H1 (cell line): ENCODE data around the gene HSD17B3. TPM values are rescaled to one million over a fixed set of nuclear protein-coding genes. Genes with fewer than 3 reads are reported as not detected.
A peak's percentile ranks its signal among the peaks of the same experiment; 100 is the strongest.

Experiments
- CTCF ChIA-PET: fragments of 300-600 bp; sonication (Branson Sonifier 250); formaldehyde crosslinking; loops from one replicate; lab custom pipeline; 2021; ENCODE audit not compliant: partially characterized antibody; lab: Charles Lee
- POLR2A ChIA-PET: fragments of 300-600 bp; sonication (Branson Sonifier 250); formaldehyde crosslinking; loops from one replicate; lab custom pipeline; 2021; ENCODE audit warnings: inconsistent platforms; ENCODE audit not compliant: partially characterized antibody; lab: Charles Lee
- DNase-seq, 2 experiments: peaks; one replicate each; pipeline versions ENCODE4 v3.0.0 to v3.0.0-alpha.2; 2010 to 2022; ENCODE audit warnings: low spot score in 2 of 2, low read depth in 1 of 2, mixed read lengths in 1 of 2
- FAIRE-seq: peaks from 2 replicates; lab custom pipeline; 2011; peaks lifted over from hg19 to GRCh38; lab: Jason Lieb, UNC
- H2AFZ ChIP-seq: 2 replicates; pipeline ENCODE4 v1.8.1; 2012; ENCODE audit warnings: low read length, inconsistent platforms
- H2AK5ac ChIP-seq: 2 replicates; pipeline ENCODE4 v1.6.1; 2013; ENCODE audit warnings: low read depth, low read length
- H2BK120ac ChIP-seq: replicated peaks from 2 replicates; pipeline ENCODE3; 2013; ENCODE audit warnings: low read depth, low read length, inconsistent platforms
- H2BK12ac ChIP-seq: 2 replicates; pipeline ENCODE4 v1.6.1; 2013; ENCODE audit warnings: low read depth, low read length
- H2BK15ac ChIP-seq: 2 replicates; pipeline ENCODE4 v1.6.1; 2013; ENCODE audit warnings: low read length
- H2BK20ac ChIP-seq: 2 replicates; pipeline ENCODE4 v1.6.1; 2013; ENCODE audit warnings: low read length
- H2BK5ac ChIP-seq: 2 replicates; pipeline ENCODE4 v1.6.1; 2013; ENCODE audit warnings: low read depth, low read length
- H3K14ac ChIP-seq: 2 replicates; pipeline ENCODE4 v1.6.1; 2013; ENCODE audit warnings: inconsistent platforms; ENCODE audit not compliant: insufficient read length
- H3K18ac ChIP-seq: 2 replicates; pipeline ENCODE4 v1.6.1; 2013; ENCODE audit warnings: low read length; ENCODE audit errors: extremely low read depth
- H3K23ac ChIP-seq: 2 replicates; pipeline ENCODE4 v1.6.1; 2013; ENCODE audit warnings: inconsistent platforms; ENCODE audit not compliant: insufficient read length
- H3K23me2 ChIP-seq: 2 replicates; pipeline ENCODE4 v1.6.1; 2013; ENCODE audit warnings: low read depth, low read length
- H3K27ac ChIP-seq: 2 replicates; pipeline ENCODE4 v1.6.1; 2011; ENCODE audit warnings: low read depth, low read length, inconsistent platforms
- H3K27me3 ChIP-seq, 4 experiments: replicated peaks in 1 of 4; 1 replicate in 1 of 4; 2 replicates in 3 of 4; pipeline versions ENCODE4 v1.6.1 to v1.8.1; 2011 to 2013; ENCODE audit warnings: low read length in 3 of 4, mild to moderate bottlenecking in 3 of 4, inconsistent platforms in 2 of 4, mixed read lengths in 2 of 4, moderate library complexity in 1 of 4; ENCODE audit not compliant: control insufficient read depth in 3 of 4, insufficient read depth in 3 of 4; ENCODE audit errors: extremely low read depth in 1 of 4
- H3K36me3 ChIP-seq, 4 experiments: 2 replicates each; pipeline versions ENCODE4 v1.6.1 to v1.8.1; 2011 to 2013; ENCODE audit warnings: mild to moderate bottlenecking in 4 of 4, low read length in 3 of 4, moderate library complexity in 2 of 4, control low read depth in 1 of 4, inconsistent platforms in 1 of 4; ENCODE audit not compliant: insufficient read depth in 4 of 4, control insufficient read depth in 2 of 4
- H3K4ac ChIP-seq: replicated peaks from 2 replicates; pipeline ENCODE3; 2013; ENCODE audit warnings: low read length, low read depth, mixed read lengths, inconsistent platforms; ENCODE audit not compliant: insufficient read length
- H3K4me1 ChIP-seq, 4 experiments: replicated peaks in 1 of 4; 1 replicate in 1 of 4; 2 replicates in 3 of 4; pipeline versions ENCODE4 v1.6.1 to v1.8.1; 2011 to 2013; ENCODE audit warnings: low read length in 3 of 4, inconsistent platforms in 2 of 4, mixed read lengths in 1 of 4; ENCODE audit not compliant: insufficient read depth in 4 of 4, control insufficient read depth in 3 of 4
- H3K4me2 ChIP-seq, 2 experiments: 2 replicates each; pipeline versions ENCODE4 v1.6.1 to v1.8.1; 2011 to 2013; ENCODE audit warnings: low read depth in 2 of 2, low read length in 2 of 2, control low read depth in 1 of 2, inconsistent platforms in 1 of 2, mild to moderate bottlenecking in 1 of 2; ENCODE audit not compliant: insufficient read depth in 1 of 2
- H3K4me3 ChIP-seq, 4 experiments: fragments of 200-600, 300-600 bp in 1 of 4; sonication (generic), shearing (Covaris generic), sonication (Bioruptor Twin) in 1 of 4; 2 replicates each; pipeline versions ENCODE4 v1.5.1 to v1.8.1; 2011 to 2016; ENCODE audit warnings: low read length in 4 of 4, low read depth in 3 of 4, control low read depth in 2 of 4, inconsistent platforms in 2 of 4, mild to moderate bottlenecking in 2 of 4, mixed read lengths in 1 of 4, moderate library complexity in 1 of 4; ENCODE audit not compliant: insufficient read depth in 2 of 4; ENCODE audit errors: extremely low read depth in 1 of 4
- H3K56ac ChIP-seq: replicated peaks from 2 replicates; pipeline ENCODE3; 2013; ENCODE audit warnings: low read depth, mild to moderate bottlenecking, mixed read lengths, low read length, inconsistent platforms; ENCODE audit not compliant: insufficient read length
- H3K79me1 ChIP-seq: 2 replicates; pipeline ENCODE4 v1.6.1; 2013; ENCODE audit warnings: low read depth, low read length, control low read depth
- H3K79me2 ChIP-seq, 2 experiments: 2 replicates each; pipeline versions ENCODE4 v1.6.1 to v1.8.1; 2012 to 2013; ENCODE audit warnings: low read length in 2 of 2, mild to moderate bottlenecking in 2 of 2, inconsistent platforms in 1 of 2; ENCODE audit not compliant: insufficient read depth in 2 of 2, control insufficient read depth in 1 of 2
- H3K9ac ChIP-seq, 4 experiments: replicated peaks in 1 of 4; 1 replicate in 1 of 4; 2 replicates in 3 of 4; pipeline versions ENCODE4 v1.6.1 to v1.8.1; 2011 to 2013; ENCODE audit warnings: low read depth in 3 of 4, low read length in 3 of 4, control low read depth in 2 of 4, mild to moderate bottlenecking in 2 of 4, moderate library complexity in 2 of 4, inconsistent platforms in 1 of 4; ENCODE audit errors: extremely low read depth in 1 of 4
- H3K9me3 ChIP-seq, 2 experiments: 2 replicates each; pipeline versions ENCODE4 v1.6.1 to v1.8.1; 2012 to 2013; ENCODE audit warnings: mild to moderate bottlenecking in 2 of 2, moderate library complexity in 2 of 2, control low read depth in 1 of 2, inconsistent platforms in 1 of 2, low read depth in 1 of 2, low read length in 1 of 2, mixed read lengths in 1 of 2; ENCODE audit not compliant: insufficient read depth in 2 of 2
- H4K20me1 ChIP-seq, 2 experiments: replicated peaks in 1 of 2; 2 replicates each; pipeline versions ENCODE3 to v1.8.1; 2011 to 2013; ENCODE audit warnings: inconsistent platforms in 2 of 2, low read length in 2 of 2, mild to moderate bottlenecking in 1 of 2; ENCODE audit not compliant: insufficient read depth in 2 of 2, control insufficient read depth in 1 of 2
- H4K5ac ChIP-seq: 2 replicates; pipeline ENCODE4 v1.6.1; 2013; ENCODE audit warnings: low read length, low read depth, mixed read lengths, inconsistent platforms; ENCODE audit not compliant: insufficient read length
- H4K8ac ChIP-seq: 2 replicates; pipeline ENCODE4 v1.8.0; 2013; ENCODE audit warnings: mild to moderate bottlenecking, moderate library complexity, low read length, inconsistent platforms; ENCODE audit not compliant: insufficient read depth; ENCODE audit errors: extremely low read depth
- H4K91ac ChIP-seq: replicated peaks from 2 replicates; pipeline ENCODE3; 2013; ENCODE audit warnings: low read length, mixed read lengths, inconsistent platforms; ENCODE audit not compliant: insufficient read length
- CHD2 ChIP-seq: IDR thresholded peaks from 2 replicates; pipeline ENCODE4 v1.6.1; 2012; ENCODE audit warnings: low read length, improper control_type of control experiment
- JUND ChIP-seq: IDR thresholded peaks from 2 replicates; pipeline ENCODE4 v1.6.1; 2011; ENCODE audit warnings: mild to moderate bottlenecking, improper control_type of control experiment, low read length
- KDM1A ChIP-seq: fragments of 200-600, 300-600 bp; sonication (generic); IDR thresholded peaks from 2 replicates; pipeline ENCODE4 v1.7.1; 2016; ENCODE audit warnings: mild to moderate bottlenecking, low read length, borderline replicate concordance
- WGBS, 2 experiments: shearing (Covaris generic) in 1 of 2; methylation state at CpG; one replicate each; pipeline versions ENCODE4 v1.1.6 to v1.1.7; 2013 to 2015; ENCODE audit warnings: low lambda C conversion rate in 2 of 2, mixed read lengths in 2 of 2, inconsistent platforms in 1 of 2, low coverage in 1 of 2, missing lambda C conversion rate in 1 of 2; ENCODE audit not compliant: insufficient replicate concordance in 2 of 2, insufficient coverage in 1 of 2, insufficient read length in 1 of 2; ENCODE audit errors: extremely low coverage in 1 of 2, missing lambda C conversion rate in 1 of 2; 5-methylcytosine and 5-hydroxymethylcytosine counted together
- polyA plus RNA-seq, 7 experiments: library from polyadenylated mRNA; depleted of rRNA in 3 of 7; stranded (reverse) in 5 of 7; unstranded in 2 of 7; fragments of >200 nt in 5 of 7; fragments of 200-250 nt in 2 of 7; gene quantifications; 1 replicate in 5 of 7; 2 replicates in 1 of 7; 4 replicates in 1 of 7; pipeline versions ENCODE4 v1.2.1 to v1.2.3, GENCODE V29; 2011 to 2013; ENCODE audit warnings: missing spikeins in 2 of 7, mixed read lengths in 2 of 7
- total RNA-seq: library from RNA; stranded (reverse); fragmentation: NEBNext Ultra II Directional; extraction: Animal tissue kit (Norgen Biotek cat#: 25700); gene quantifications from 2 replicates; pipeline ENCODE4 v1.2.1, GENCODE V29; 2021
- TF ChIP-seq, protein P1 (sequence below), 3 experiments: IDR thresholded peaks; 1 replicate in 2 of 3; 2 replicates in 1 of 3; pipeline versions ENCODE4 v1.5.1 to v1.6.1; 2011; ENCODE audit warnings: low read length in 3 of 3, mild to moderate bottlenecking in 3 of 3, inconsistent platforms in 2 of 3, low read depth in 1 of 3, moderate library complexity in 1 of 3; ENCODE audit not compliant: insufficient read depth in 1 of 3; ENCODE audit errors: control extremely low read depth in 1 of 3

The HSD17B3 gene
- total and polyA plus RNA-seq, 2 of the 8 experiments (the other 6 are each of a cell fraction or from before 2014, with no cell fraction given) = not detected

DNA sequence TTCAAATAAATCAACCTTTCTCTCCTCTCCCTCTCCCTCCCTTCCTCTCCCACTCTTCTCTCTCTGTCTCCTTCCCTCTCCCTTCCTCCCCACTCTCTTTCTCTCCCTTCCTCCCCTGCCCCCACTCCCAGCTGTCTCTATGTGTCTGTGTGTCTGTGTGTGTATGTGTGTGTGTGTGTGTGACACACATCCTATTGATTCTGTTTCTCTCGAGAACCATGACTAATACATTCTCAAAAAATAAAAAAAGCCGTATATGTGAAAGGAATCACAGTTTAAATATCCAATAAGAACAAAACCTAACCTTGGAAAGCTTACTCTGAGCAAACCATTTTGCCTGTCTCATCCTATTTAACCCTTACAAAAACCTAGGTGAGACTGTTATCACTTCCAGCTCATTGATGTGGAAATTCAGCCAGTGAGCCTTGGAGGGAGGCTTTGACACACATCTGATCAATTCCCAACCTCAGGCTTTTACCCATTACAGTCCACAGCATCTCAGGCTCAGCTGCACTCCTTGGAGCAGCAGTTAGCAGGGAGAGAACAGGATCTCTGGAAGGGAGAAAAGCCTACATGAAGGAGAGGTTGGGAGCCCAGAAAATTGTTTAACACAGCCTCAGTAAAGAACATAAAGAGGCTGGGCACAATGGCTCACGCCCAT, 8.3 kb downstream of the HSD17B3 start:
- H3K4me1 ChIP-seq = peaks cover 0 to 5% (median 0%) of the 10 kb centered on the region in 4 experiments; a peak in 2 of 7 replicates
- no peak overlapping the region for H2BK120ac ChIP-seq
- no peak overlapping the region for H3K4ac ChIP-seq
- H3K9ac ChIP-seq = no peak overlapping the region
- H2BK20ac ChIP-seq = no peak overlapping the region
- H3K4me2 ChIP-seq = no peak overlapping the region
- no peaks in the 10 kb centered on the region for H3K36me3 ChIP-seq
- no peak overlapping the region for H3K4me3 ChIP-seq
- FAIRE-seq = peak; percentile 36
- no peak overlapping the region for H3K27ac ChIP-seq
- 71% methylated on average over 3 of the region's 3 CpGs; no CpG with 5 or more reads in 1 of the 2 experiments for WGBS, 2 experiments
- H4K5ac ChIP-seq = no peak overlapping the region
- no peak overlapping the region for H3K14ac ChIP-seq
- no peaks in the 10 kb centered on the region for H4K20me1 ChIP-seq
- H3K9me3 ChIP-seq = no peaks in the 10 kb centered on the region
- peak overlapping the region; percentile 56; the same call in 1 of the 2 replicates for H2BK12ac ChIP-seq
- no peak overlapping the region; the same call in 1 of the 2 replicates for H2AK5ac ChIP-seq
- H3K27me3 ChIP-seq = no peaks in the 10 kb centered on the region
- no peaks in the 10 kb centered on the region for H3K79me1 ChIP-seq
- ChIA-PET POLR2A (no interaction called here), CTCF (interaction anchor here (0.5 to 3.4 kb wide), 6 partner anchors 11 to 76 kb away, joined by 3 to 11 read pairs (median 3); no protein-coding TSS in a partner anchor)
- no peak overlapping the region for H2BK15ac ChIP-seq
- DNase-seq = no peak
- no peaks in the 10 kb centered on the region for H3K79me2 ChIP-seq
- no peak overlapping the region for H4K91ac ChIP-seq
- no peak overlapping the region for H2AFZ ChIP-seq
- no peak overlapping the region for H2BK5ac ChIP-seq
- no peak overlapping the region for H3K23ac ChIP-seq
- H3K23me2 ChIP-seq = no peaks in the 10 kb centered on the region; the same call in 1 of the 2 replicates
- no peak overlapping the region for H3K18ac ChIP-seq
- no peak overlapping the region for H4K8ac ChIP-seq
- TF ChIP-seq JUND (no peak), CHD2 (no peak), KDM1A (no peak)
- TF ChIP-seq, protein P1, sequence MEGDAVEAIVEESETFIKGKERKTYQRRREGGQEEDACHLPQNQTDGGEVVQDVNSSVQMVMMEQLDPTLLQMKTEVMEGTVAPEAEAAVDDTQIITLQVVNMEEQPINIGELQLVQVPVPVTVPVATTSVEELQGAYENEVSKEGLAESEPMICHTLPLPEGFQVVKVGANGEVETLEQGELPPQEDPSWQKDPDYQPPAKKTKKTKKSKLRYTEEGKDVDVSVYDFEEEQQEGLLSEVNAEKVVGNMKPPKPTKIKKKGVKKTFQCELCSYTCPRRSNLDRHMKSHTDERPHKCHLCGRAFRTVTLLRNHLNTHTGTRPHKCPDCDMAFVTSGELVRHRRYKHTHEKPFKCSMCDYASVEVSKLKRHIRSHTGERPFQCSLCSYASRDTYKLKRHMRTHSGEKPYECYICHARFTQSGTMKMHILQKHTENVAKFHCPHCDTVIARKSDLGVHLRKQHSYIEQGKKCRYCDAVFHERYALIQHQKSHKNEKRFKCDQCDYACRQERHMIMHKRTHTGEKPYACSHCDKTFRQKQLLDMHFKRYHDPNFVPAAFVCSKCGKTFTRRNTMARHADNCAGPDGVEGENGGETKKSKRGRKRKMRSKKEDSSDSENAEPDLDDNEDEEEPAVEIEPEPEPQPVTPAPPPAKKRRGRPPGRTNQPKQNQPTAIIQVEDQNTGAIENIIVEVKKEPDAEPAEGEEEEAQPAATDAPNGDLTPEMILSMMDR (IDR thresholded peaks at IDR 0.05; ENCODE audit: control extremely low read depth in 1 of 3, insufficient read depth in 1 of 3, low read depth in 1 of 3, low read length in 3 of 3) = no peak
- TF ChIP-seq, all 59 proteins: peak for 0
- no peak overlapping the region for H3K56ac ChIP-seq
